Calu3 (cell line): ENCODE data around the gene NTNG1. TPM values are rescaled to one million over a fixed set of nuclear protein-coding genes. Genes with fewer than 3 reads are reported as not detected.

ENCODE experiments used
- BruUV-seq: library from RNA; stranded (reverse); fragments of 400-500 nt; replicated peaks from 2 replicates; lab custom pipeline; 2021; lab: Mats Ljungman, UMichigan
- CTCF ChIA-PET: fragments of 300-600 bp; sonication (Branson Sonifier 250); formaldehyde crosslinking; loops from one replicate; lab custom pipeline; 2022; ENCODE audit warnings: antibody characterized with exemption; lab: Charles Lee
- DNase-seq: peaks from one replicate; pipeline ENCODE4 v3.0.0; 2022
- H3K27ac Mint-ChIP-seq: one replicate; pipeline ENCODE4 v1.8.0; 2022; ENCODE audit warnings: mixed read lengths; ENCODE audit not compliant: unreplicated experiment
- H3K27me3 Mint-ChIP-seq: one replicate; pipeline ENCODE4 v1.8.0; 2022; ENCODE audit warnings: mixed read lengths; ENCODE audit not compliant: unreplicated experiment
- H3K36me3 Mint-ChIP-seq: one replicate; pipeline ENCODE4 v1.8.0; 2022; ENCODE audit warnings: mild to moderate bottlenecking, moderate library complexity, mixed read lengths; ENCODE audit not compliant: insufficient read depth, unreplicated experiment
- H3K4me1 Mint-ChIP-seq: one replicate; pipeline ENCODE4 v1.8.0; 2022; ENCODE audit warnings: mild to moderate bottlenecking, low read depth, mixed read lengths; ENCODE audit not compliant: unreplicated experiment
- H3K4me3 Mint-ChIP-seq: one replicate; pipeline ENCODE4 v1.8.0; 2022; ENCODE audit warnings: mild to moderate bottlenecking, low read depth, moderate library complexity, mixed read lengths; ENCODE audit not compliant: unreplicated experiment
- H3K9me3 Mint-ChIP-seq: one replicate; pipeline ENCODE4 v1.8.0; 2022; ENCODE audit warnings: low read depth, mixed read lengths; ENCODE audit not compliant: unreplicated experiment
- CTCF ChIP-seq: fragments of 200-600 bp; IDR thresholded peaks from one replicate; pipeline ENCODE4 v1.8.0; 2022; ENCODE audit warnings: antibody characterized with exemption; ENCODE audit not compliant: unreplicated experiment
- intact Hi-C: fragments of 100-400 bp; cut with micrococcal nuclease; formaldehyde crosslinking; loops from one replicate; pipeline ENCODE4 v1.10.0; 2022; ENCODE audit not compliant: unreplicated experiment
- total RNA-seq: library from RNA; stranded (reverse); gene quantifications from 2 replicates; pipeline ENCODE4 v1.2.3, GENCODE V29; 2022

NTNG1 gene
- total RNA-seq, 1 experiment from 2014 or later: 2.6 TPM

- CTCF ChIA-PET: no interaction called here
These were observed 343.1 kb downstream of the NTNG1 start for GRCh38 chr1:107483949-107484348.

GRCh38 chr1:107486349-107486748 lies 345.5 kb downstream of the NTNG1 start:
- CTCF ChIA-PET: no interaction called here
- no peak for DNase-seq
- no peaks in the 10 kb centered on the region for H3K4me1 Mint-ChIP-seq
- no peaks in the 10 kb centered on the region for H3K27me3 Mint-ChIP-seq
- no TSS peak for BruUV-seq
- TF ChIP-seq CTCF: no peak
- no peak overlapping the region for H3K27ac Mint-ChIP-seq
- intact Hi-C loops: no loop called here
- H3K36me3 Mint-ChIP-seq: no peaks in the 10 kb centered on the region
- no peaks in the 10 kb centered on the region for H3K9me3 Mint-ChIP-seq
- H3K4me3 Mint-ChIP-seq: no peak overlapping the region

More at GRCh38 chr1:107483949-107484348, 343.1 kb downstream of the NTNG1 start:
- intact Hi-C loops: no loop called here
- no peak for TF ChIP-seq CTCF
- Mint-ChIP-seq H3K27ac (no peak overlapping the region), H3K36me3 (no peaks in the 10 kb centered on the region), H3K27me3 (no peaks in the 10 kb centered on the region), H3K4me1 (no peaks in the 10 kb centered on the region), H3K9me3 (no peaks in the 10 kb centered on the region), H3K4me3 (no peak overlapping the region)
- DNase-seq: no peak
- no TSS peak for BruUV-seq

GRCh38 chr1:107487506-107487905 lies 346.7 kb downstream of the NTNG1 start:
- H3K4me3 Mint-ChIP-seq: no peak overlapping the region
- TF ChIP-seq CTCF: no peak
- H3K9me3 Mint-ChIP-seq: no peaks in the 10 kb centered on the region
- BruUV-seq: no TSS peak
- intact Hi-C loops: no loop called here
- CTCF ChIA-PET: no interaction called here
- H3K27ac Mint-ChIP-seq: no peak overlapping the region
- no peaks in the 10 kb centered on the region for H3K27me3 Mint-ChIP-seq
- no peaks in the 10 kb centered on the region for H3K36me3 Mint-ChIP-seq
- no peak for DNase-seq
- no peaks in the 10 kb centered on the region for H3K4me1 Mint-ChIP-seq

- Mint-ChIP-seq H3K9me3 (no peaks in the 10 kb centered on the region), H3K4me1 (no peaks in the 10 kb centered on the region), H3K27me3 (peaks cover 28% of the 10 kb centered on the region), H3K4me3 (no peak overlapping the region), H3K36me3 (no peaks in the 10 kb centered on the region), H3K27ac (no peak overlapping the region)
- DNase-seq: no peak
- BruUV-seq: no TSS peak
- intact Hi-C loops: no loop called here
- TF ChIP-seq CTCF: no peak
- CTCF ChIA-PET: interaction anchor here (0.5 kb wide), 1 partner anchor 501 kb away, joined by 3 read pairs; no protein-coding TSS in a partner anchor
These were observed 350.7 kb downstream of the NTNG1 start for GRCh38 chr1:107491582-107491981.
